Measurements from ENCODE around the gene HHIPL2. TPM values are rescaled to one million over a fixed set of nuclear protein-coding genes. Genes with fewer than 3 reads are reported as not detected.

Gene HHIPL2
- polyA plus RNA-seq, 1 experiment = 0.30 TPM

GRCh38 chr1:222579316-222579715, 31.4 kb upstream of the HHIPL2 start:
- Histone ChIP-seq H3K4me3 (ENCODE audit: low read depth, low read length) (no peak overlapping the region), H3K27ac (ENCODE audit: low read depth, low read length) (no peak overlapping the region), H3K9me3 (ENCODE audit: control insufficient read depth, insufficient read depth, low read length) (no peaks in the 10 kb centered on the region), H3K27me3 (ENCODE audit: control insufficient read depth, insufficient read depth, low read length) (no peaks in the 10 kb centered on the region)
- ChIA-PET POLR2A (no interaction called here), CTCF (no interaction called here)
- TF ChIP-seq, protein P1, sequence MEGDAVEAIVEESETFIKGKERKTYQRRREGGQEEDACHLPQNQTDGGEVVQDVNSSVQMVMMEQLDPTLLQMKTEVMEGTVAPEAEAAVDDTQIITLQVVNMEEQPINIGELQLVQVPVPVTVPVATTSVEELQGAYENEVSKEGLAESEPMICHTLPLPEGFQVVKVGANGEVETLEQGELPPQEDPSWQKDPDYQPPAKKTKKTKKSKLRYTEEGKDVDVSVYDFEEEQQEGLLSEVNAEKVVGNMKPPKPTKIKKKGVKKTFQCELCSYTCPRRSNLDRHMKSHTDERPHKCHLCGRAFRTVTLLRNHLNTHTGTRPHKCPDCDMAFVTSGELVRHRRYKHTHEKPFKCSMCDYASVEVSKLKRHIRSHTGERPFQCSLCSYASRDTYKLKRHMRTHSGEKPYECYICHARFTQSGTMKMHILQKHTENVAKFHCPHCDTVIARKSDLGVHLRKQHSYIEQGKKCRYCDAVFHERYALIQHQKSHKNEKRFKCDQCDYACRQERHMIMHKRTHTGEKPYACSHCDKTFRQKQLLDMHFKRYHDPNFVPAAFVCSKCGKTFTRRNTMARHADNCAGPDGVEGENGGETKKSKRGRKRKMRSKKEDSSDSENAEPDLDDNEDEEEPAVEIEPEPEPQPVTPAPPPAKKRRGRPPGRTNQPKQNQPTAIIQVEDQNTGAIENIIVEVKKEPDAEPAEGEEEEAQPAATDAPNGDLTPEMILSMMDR (IDR thresholded peaks at IDR 0.05; ENCODE audit: low read depth, low read length) = no peak
- DNase-seq (ENCODE audit: low read depth, low spot score) = no peak

GRCh38 chr1:222570837-222571236, 22.9 kb upstream of the HHIPL2 start:
- Histone ChIP-seq H3K9me3 (ENCODE audit: control insufficient read depth, insufficient read depth, low read length) (no peaks in the 10 kb centered on the region), H3K27me3 (ENCODE audit: control insufficient read depth, insufficient read depth, low read length) (no peaks in the 10 kb centered on the region), H3K27ac (ENCODE audit: low read depth, low read length) (no peak overlapping the region), H3K4me3 (ENCODE audit: low read depth, low read length) (no peak overlapping the region)
- no peak for DNase-seq (ENCODE audit: low read depth, low spot score)
- ChIA-PET CTCF (interaction anchor here (1.3 kb wide), 1 partner anchor 13 kb away, joined by 3 read pairs; no protein-coding TSS in a partner anchor), POLR2A (no interaction called here)
- TF ChIP-seq, protein P1 (IDR thresholded peaks at IDR 0.05; ENCODE audit: low read depth, low read length) = no peak

DNA sequence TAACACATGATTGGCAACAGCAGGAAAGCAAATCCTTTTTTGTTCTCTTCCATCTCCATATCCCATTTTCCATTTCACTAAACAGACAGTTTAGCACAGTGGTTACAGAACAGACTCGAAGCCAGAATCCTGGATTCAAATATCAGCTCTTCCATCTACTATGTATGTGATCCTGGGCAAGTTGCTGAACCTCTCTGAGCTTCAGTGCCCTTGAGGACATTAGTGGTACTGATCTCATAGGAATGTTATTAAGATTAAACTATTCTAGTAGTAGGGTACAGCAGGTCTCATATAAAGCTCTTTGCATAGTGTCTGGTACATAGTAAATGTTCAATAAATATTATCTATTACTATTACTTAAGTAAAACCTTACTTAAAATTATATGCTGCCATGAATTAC, 13.8 kb upstream of the HHIPL2 start:
- ChIA-PET CTCF (interaction anchor here (0.7 to 1.6 kb wide), 4 partner anchors 15 to 96 kb away, joined by 3 to 6 read pairs (median 5); no protein-coding TSS in a partner anchor), POLR2A (no interaction called here)
- no peaks in the 10 kb centered on the region for H3K9me3 ChIP-seq (ENCODE audit: control insufficient read depth, insufficient read depth, low read length)
- no peak for DNase-seq (ENCODE audit: low read depth, low spot score)
- H3K27me3 ChIP-seq (ENCODE audit: control insufficient read depth, insufficient read depth, low read length) = no peaks in the 10 kb centered on the region
- H3K27ac ChIP-seq (ENCODE audit: low read depth, low read length) = no peak overlapping the region
- TF ChIP-seq, protein P1 (IDR thresholded peaks at IDR 0.05; ENCODE audit: low read depth, low read length) = 0 out of 2 replicates have a peak, but pooled peaks have one; percentile 2
- no peak overlapping the region for H3K4me3 ChIP-seq (ENCODE audit: low read depth, low read length)

DNA sequence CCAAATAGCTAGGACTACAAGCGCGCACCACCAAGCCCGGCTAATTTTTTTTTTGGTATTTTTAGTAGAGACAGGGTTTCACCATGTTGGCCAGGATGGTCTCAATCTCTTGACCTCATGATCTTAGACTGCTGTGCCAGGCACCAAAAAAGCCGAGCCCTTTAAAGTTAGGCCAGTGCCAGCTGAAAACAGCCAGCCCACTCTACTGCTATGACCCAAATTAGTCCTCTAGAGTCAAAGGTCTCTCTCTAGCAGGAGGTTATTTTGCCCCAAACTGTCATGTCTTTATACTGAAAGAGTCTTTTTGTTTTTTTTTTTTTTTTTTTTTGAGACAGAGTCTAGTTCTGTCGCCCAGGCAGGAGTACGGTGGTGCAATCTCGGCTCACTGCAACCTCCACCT, 9.7 kb upstream of the HHIPL2 start:
- CTCF ChIA-PET = interaction anchor here (0.9 kb wide), 1 partner anchor 13 kb away, joined by 3 read pairs; no protein-coding TSS in a partner anchor
- Histone ChIP-seq H3K4me3 (ENCODE audit: low read depth, low read length) (no peak overlapping the region), H3K27ac (ENCODE audit: low read depth, low read length) (no peak overlapping the region), H3K27me3 (ENCODE audit: control insufficient read depth, insufficient read depth, low read length) (no peaks in the 10 kb centered on the region), H3K9me3 (ENCODE audit: control insufficient read depth, insufficient read depth, low read length) (no peaks in the 10 kb centered on the region)
- TF ChIP-seq, protein P1 (IDR thresholded peaks at IDR 0.05; ENCODE audit: low read depth, low read length) = no peak
- POLR2A ChIA-PET = no interaction called here
- DNase-seq (ENCODE audit: low read depth, low spot score) = no peak

DNA sequence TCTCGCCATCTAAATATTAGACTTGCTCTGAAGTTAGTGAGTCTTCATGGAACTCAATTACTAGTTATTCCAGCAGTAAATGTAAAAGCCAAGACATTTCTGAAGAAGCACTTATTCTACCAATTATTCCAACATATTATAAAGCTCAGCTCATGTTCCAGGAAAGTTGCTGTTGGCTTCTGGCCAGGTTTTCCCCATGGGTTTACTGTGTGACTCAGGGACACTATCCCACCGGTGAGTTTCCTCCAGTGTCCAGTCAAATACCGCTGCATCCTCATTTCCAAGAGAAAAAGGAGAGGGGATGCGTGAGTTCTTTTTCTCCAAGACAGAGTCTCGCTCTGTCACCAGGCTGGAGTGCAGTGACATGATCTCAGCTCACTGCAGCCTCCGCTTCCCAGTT, 9.2 kb upstream of the HHIPL2 start:
- H3K27me3 ChIP-seq (ENCODE audit: control insufficient read depth, insufficient read depth, low read length) = no peaks in the 10 kb centered on the region
- H3K4me3 ChIP-seq (ENCODE audit: low read depth, low read length) = no peak overlapping the region
- TF ChIP-seq, protein P1 (IDR thresholded peaks at IDR 0.05; ENCODE audit: low read depth, low read length) = no peak
- CTCF ChIA-PET = interaction anchor here (0.9 to 1.3 kb wide), 2 partner anchors 10 to 13 kb away, joined by 3 to 5 read pairs; no protein-coding TSS in a partner anchor
- H3K9me3 ChIP-seq (ENCODE audit: control insufficient read depth, insufficient read depth, low read length) = no peaks in the 10 kb centered on the region
- DNase-seq (ENCODE audit: low read depth, low spot score) = no peak
- no peak overlapping the region for H3K27ac ChIP-seq (ENCODE audit: low read depth, low read length)
- POLR2A ChIA-PET = no interaction called here
